ENCODE results near the gene PIK3C3.

DNA sequence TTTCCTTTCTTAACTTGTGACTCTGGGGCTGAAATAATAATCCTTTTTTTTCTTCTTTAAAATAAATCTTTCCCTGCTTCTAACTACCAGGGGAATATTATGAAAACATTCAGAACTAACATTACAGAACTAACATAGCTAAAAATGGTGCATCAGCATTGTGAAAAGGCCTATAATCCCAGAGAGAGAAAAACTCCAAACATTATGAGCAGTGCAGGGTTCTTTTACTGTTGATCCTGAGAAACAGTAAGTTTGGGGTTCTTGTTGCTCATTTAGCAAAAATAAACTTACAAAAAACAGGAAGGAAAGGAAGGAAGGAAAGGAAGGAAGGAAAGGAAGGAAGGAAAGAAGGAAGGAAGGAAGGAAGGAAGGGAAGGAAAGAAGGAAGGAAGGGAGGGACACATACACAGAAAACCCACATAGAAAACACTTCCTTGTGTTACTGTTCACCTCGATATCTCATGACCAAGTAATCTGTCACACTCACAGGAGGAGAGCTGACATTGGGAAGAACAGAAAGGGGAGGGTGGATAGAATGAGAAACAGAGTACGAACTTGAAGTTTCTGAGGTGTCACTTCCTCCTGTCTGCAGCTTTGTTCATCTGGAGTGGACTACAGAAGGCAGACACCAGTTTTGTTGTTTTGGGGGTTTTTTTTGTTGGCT is 18.4 kb upstream of the PIK3C3 start:
- TF ChIP-seq, protein P1, sequence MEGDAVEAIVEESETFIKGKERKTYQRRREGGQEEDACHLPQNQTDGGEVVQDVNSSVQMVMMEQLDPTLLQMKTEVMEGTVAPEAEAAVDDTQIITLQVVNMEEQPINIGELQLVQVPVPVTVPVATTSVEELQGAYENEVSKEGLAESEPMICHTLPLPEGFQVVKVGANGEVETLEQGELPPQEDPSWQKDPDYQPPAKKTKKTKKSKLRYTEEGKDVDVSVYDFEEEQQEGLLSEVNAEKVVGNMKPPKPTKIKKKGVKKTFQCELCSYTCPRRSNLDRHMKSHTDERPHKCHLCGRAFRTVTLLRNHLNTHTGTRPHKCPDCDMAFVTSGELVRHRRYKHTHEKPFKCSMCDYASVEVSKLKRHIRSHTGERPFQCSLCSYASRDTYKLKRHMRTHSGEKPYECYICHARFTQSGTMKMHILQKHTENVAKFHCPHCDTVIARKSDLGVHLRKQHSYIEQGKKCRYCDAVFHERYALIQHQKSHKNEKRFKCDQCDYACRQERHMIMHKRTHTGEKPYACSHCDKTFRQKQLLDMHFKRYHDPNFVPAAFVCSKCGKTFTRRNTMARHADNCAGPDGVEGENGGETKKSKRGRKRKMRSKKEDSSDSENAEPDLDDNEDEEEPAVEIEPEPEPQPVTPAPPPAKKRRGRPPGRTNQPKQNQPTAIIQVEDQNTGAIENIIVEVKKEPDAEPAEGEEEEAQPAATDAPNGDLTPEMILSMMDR (conservative IDR thresholded peaks at IDR 0.05; ENCODE audit: low read length), result no peak
- TF ChIP-seq EZH2phosphoT487 (IDR thresholded peaks at IDR 0.05; ENCODE audit: borderline replicate concordance, low read depth, low read length), result no peak

Measured in OCI-LY7 (cell line).